ENCODE measurements around the gene CRB1. TPM values are rescaled to one million over a fixed set of nuclear protein-coding genes. Genes with fewer than 3 reads are reported as not detected.

The CRB1 gene
- 3.1 TPM for polyA plus RNA-seq (2013, experiment 1 of 4)
- 2.0 TPM for polyA plus RNA-seq (2013, experiment 2 of 4)
- 1.2 TPM for polyA plus RNA-seq (2013, experiment 3 of 4)
- polyA plus RNA-seq (2013, experiment 4 of 4) = 1.6 TPM

- 51 to 59% methylated on average over 3 to 4 of the region's 4 CpGs for WGBS, 2 experiments
- Histone ChIP-seq H3K4me1 (ENCODE audit: control insufficient read depth, insufficient read depth, low read length) (no peaks in the 10 kb centered on the region), H3K36me3 (ENCODE audit: control insufficient read depth, insufficient read depth, low read length) (no peaks in the 10 kb centered on the region), H3K27ac (ENCODE audit: insufficient read depth, low read depth, low read length, poor library complexity, severe bottlenecking) (no peak within 1 kb of the TSS), H3K4me3 (ENCODE audit: insufficient read depth, low read depth, low read length) (no peak within 1 kb of the TSS), H3K9me3 (ENCODE audit: control insufficient read depth, low read length) (no peaks in the 10 kb centered on the region), H3K27me3 (ENCODE audit: control insufficient read depth, insufficient read depth, low read length, poor library complexity, severe bottlenecking) (no peaks in the 10 kb centered on the region)
Measured at GRCh38 chr1:197268012-197268411, at the start of gene CRB1. TSS of gene CRB1 (plus strand) at chr1:197268252. CDS start at chr1:197268413, 161 bp downstream.

- no peaks in the 10 kb centered on the region for H3K36me3 ChIP-seq (ENCODE audit: control insufficient read depth, insufficient read depth, low read length)
- H3K9me3 ChIP-seq (ENCODE audit: control insufficient read depth, low read length) = no peaks in the 10 kb centered on the region
- no peak overlapping the region for H3K4me3 ChIP-seq (ENCODE audit: insufficient read depth, low read depth, low read length)
- no peaks in the 10 kb centered on the region for H3K27me3 ChIP-seq (ENCODE audit: control insufficient read depth, insufficient read depth, low read length, poor library complexity, severe bottlenecking)
- H3K4me1 ChIP-seq (ENCODE audit: control insufficient read depth, insufficient read depth, low read length) = no peaks in the 10 kb centered on the region
- H3K27ac ChIP-seq (ENCODE audit: insufficient read depth, low read depth, low read length, poor library complexity, severe bottlenecking) = no peak overlapping the region
Measured at GRCh38 chr1:197218857-197219256, 49.2 kb upstream of the CRB1 start.

GRCh38 chr1:197222025-197222685 lies 45.9 kb upstream of the CRB1 start:
- no peaks in the 10 kb centered on the region for H3K36me3 ChIP-seq (ENCODE audit: control insufficient read depth, insufficient read depth, low read length)
- 96 to 97% methylated on average over 21 of the region's 21 CpGs for WGBS, 2 experiments
- no peaks in the 10 kb centered on the region for H3K27me3 ChIP-seq (ENCODE audit: control insufficient read depth, insufficient read depth, low read length, poor library complexity, severe bottlenecking)
- H3K4me3 ChIP-seq (ENCODE audit: insufficient read depth, low read depth, low read length) = no peak overlapping the region
- H3K4me1 ChIP-seq (ENCODE audit: control insufficient read depth, insufficient read depth, low read length) = no peaks in the 10 kb centered on the region
- no peak overlapping the region for H3K27ac ChIP-seq (ENCODE audit: insufficient read depth, low read depth, low read length, poor library complexity, severe bottlenecking)
- H3K9me3 ChIP-seq (ENCODE audit: control insufficient read depth, low read length) = no peaks in the 10 kb centered on the region

- no peak overlapping the region for H3K27ac ChIP-seq (ENCODE audit: insufficient read depth, low read depth, low read length, poor library complexity, severe bottlenecking)
- no peak overlapping the region for H3K4me3 ChIP-seq (ENCODE audit: insufficient read depth, low read depth, low read length)
- no peaks in the 10 kb centered on the region for H3K9me3 ChIP-seq (ENCODE audit: control insufficient read depth, low read length)
- WGBS, 2 experiments = 97 to 98% methylated on average over 2 of the region's 2 CpGs
- H3K27me3 ChIP-seq (ENCODE audit: control insufficient read depth, insufficient read depth, low read length, poor library complexity, severe bottlenecking) = no peaks in the 10 kb centered on the region
- no peaks in the 10 kb centered on the region for H3K36me3 ChIP-seq (ENCODE audit: control insufficient read depth, insufficient read depth, low read length)
- H3K4me1 ChIP-seq (ENCODE audit: control insufficient read depth, insufficient read depth, low read length) = no peaks in the 10 kb centered on the region
Measured at GRCh38 chr1:197222780-197223179, 45.3 kb upstream of the CRB1 start.

- H3K27ac ChIP-seq (ENCODE audit: insufficient read depth, low read depth, low read length, poor library complexity, severe bottlenecking) = no peak overlapping the region
- no peaks in the 10 kb centered on the region for H3K36me3 ChIP-seq (ENCODE audit: control insufficient read depth, insufficient read depth, low read length)
- H3K9me3 ChIP-seq (ENCODE audit: control insufficient read depth, low read length) = no peaks in the 10 kb centered on the region
- no peaks in the 10 kb centered on the region for H3K4me1 ChIP-seq (ENCODE audit: control insufficient read depth, insufficient read depth, low read length)
- no peaks in the 10 kb centered on the region for H3K27me3 ChIP-seq (ENCODE audit: control insufficient read depth, insufficient read depth, low read length, poor library complexity, severe bottlenecking)
- H3K4me3 ChIP-seq (ENCODE audit: insufficient read depth, low read depth, low read length) = no peak overlapping the region
- 100% methylated on average over 1 of the region's 1 CpG; no CpG with 5 or more reads in 1 of the 2 experiments for WGBS, 2 experiments
Measured at GRCh38 chr1:197224160-197224559, 43.9 kb upstream of the CRB1 start.

- no peaks in the 10 kb centered on the region for H3K27me3 ChIP-seq (ENCODE audit: control insufficient read depth, insufficient read depth, low read length, poor library complexity, severe bottlenecking)
- no peak overlapping the region for H3K27ac ChIP-seq (ENCODE audit: insufficient read depth, low read depth, low read length, poor library complexity, severe bottlenecking)
- no peaks in the 10 kb centered on the region for H3K4me1 ChIP-seq (ENCODE audit: control insufficient read depth, insufficient read depth, low read length)
- H3K9me3 ChIP-seq (ENCODE audit: control insufficient read depth, low read length) = no peaks in the 10 kb centered on the region
- H3K36me3 ChIP-seq (ENCODE audit: control insufficient read depth, insufficient read depth, low read length) = no peaks in the 10 kb centered on the region
- no peak overlapping the region for H3K4me3 ChIP-seq (ENCODE audit: insufficient read depth, low read depth, low read length)
- 83 to 87% methylated on average over 5 of the region's 5 CpGs for WGBS, 2 experiments
Measured at GRCh38 chr1:197225611-197226010, 42.4 kb upstream of the CRB1 start.

- Histone ChIP-seq H3K36me3 (ENCODE audit: control insufficient read depth, insufficient read depth, low read length) (no peaks in the 10 kb centered on the region), H3K9me3 (ENCODE audit: control insufficient read depth, low read length) (no peaks in the 10 kb centered on the region), H3K27me3 (ENCODE audit: control insufficient read depth, insufficient read depth, low read length, poor library complexity, severe bottlenecking) (no peaks in the 10 kb centered on the region), H3K4me3 (ENCODE audit: insufficient read depth, low read depth, low read length) (no peak overlapping the region), H3K4me1 (ENCODE audit: control insufficient read depth, insufficient read depth, low read length) (no peaks in the 10 kb centered on the region), H3K27ac (ENCODE audit: insufficient read depth, low read depth, low read length, poor library complexity, severe bottlenecking) (no peak overlapping the region)
- 89 to 94% methylated on average over 1 of the region's 1 CpG for WGBS, 2 experiments
Measured at GRCh38 chr1:197234581-197234980, 33.5 kb upstream of the CRB1 start.

GRCh38 chr1:197235355-197235754 lies 32.7 kb upstream of the CRB1 start:
- Histone ChIP-seq H3K36me3 (ENCODE audit: control insufficient read depth, insufficient read depth, low read length) (no peaks in the 10 kb centered on the region), H3K4me1 (ENCODE audit: control insufficient read depth, insufficient read depth, low read length) (no peaks in the 10 kb centered on the region), H3K27ac (ENCODE audit: insufficient read depth, low read depth, low read length, poor library complexity, severe bottlenecking) (no peak overlapping the region), H3K4me3 (ENCODE audit: insufficient read depth, low read depth, low read length) (no peak overlapping the region), H3K27me3 (ENCODE audit: control insufficient read depth, insufficient read depth, low read length, poor library complexity, severe bottlenecking) (no peaks in the 10 kb centered on the region), H3K9me3 (ENCODE audit: control insufficient read depth, low read length) (no peaks in the 10 kb centered on the region)
- WGBS, 2 experiments = 92 to 94% methylated on average over 2 of the region's 2 CpGs

GRCh38 chr1:197247465-197247864 lies 20.6 kb upstream of the CRB1 start:
- Histone ChIP-seq H3K27me3 (ENCODE audit: control insufficient read depth, insufficient read depth, low read length, poor library complexity, severe bottlenecking) (no peaks in the 10 kb centered on the region), H3K4me1 (ENCODE audit: control insufficient read depth, insufficient read depth, low read length) (no peaks in the 10 kb centered on the region), H3K36me3 (ENCODE audit: control insufficient read depth, insufficient read depth, low read length) (no peaks in the 10 kb centered on the region), H3K27ac (ENCODE audit: insufficient read depth, low read depth, low read length, poor library complexity, severe bottlenecking) (no peak overlapping the region), H3K4me3 (ENCODE audit: insufficient read depth, low read depth, low read length) (no peak overlapping the region), H3K9me3 (ENCODE audit: control insufficient read depth, low read length) (no peaks in the 10 kb centered on the region)
- WGBS, 2 experiments = 84 to 88% methylated on average over 1 of the region's 1 CpG

GRCh38 chr1:197249324-197249723 lies 18.7 kb upstream of the CRB1 start:
- H3K27me3 ChIP-seq (ENCODE audit: control insufficient read depth, insufficient read depth, low read length, poor library complexity, severe bottlenecking) = no peaks in the 10 kb centered on the region
- H3K27ac ChIP-seq (ENCODE audit: insufficient read depth, low read depth, low read length, poor library complexity, severe bottlenecking) = no peak overlapping the region
- H3K4me1 ChIP-seq (ENCODE audit: control insufficient read depth, insufficient read depth, low read length) = no peaks in the 10 kb centered on the region
- no peaks in the 10 kb centered on the region for H3K36me3 ChIP-seq (ENCODE audit: control insufficient read depth, insufficient read depth, low read length)
- H3K4me3 ChIP-seq (ENCODE audit: insufficient read depth, low read depth, low read length) = no peak overlapping the region
- WGBS, 2 experiments = 91 to 93% methylated on average over 2 of the region's 2 CpGs
- no peaks in the 10 kb centered on the region for H3K9me3 ChIP-seq (ENCODE audit: control insufficient read depth, low read length)
